Tibial nerve (tissue), 4 donors: ENCODE measurements around the gene ZNF777.

Source experiments
- EP300 ChIP-seq, 2 donors: sonication (generic); formaldehyde crosslinking; IDR thresholded peaks; one replicate each; pipeline ENCODE4 v1.6.1; 2017; ENCODE audit warnings: antibody characterized with exemption in 2 of 2, mild to moderate bottlenecking in 1 of 2
- POLR2A ChIP-seq, 2 donors: fragments of 450-650 bp; IDR thresholded peaks; one replicate each; pipeline ENCODE4 v1.6.1; 2017; ENCODE audit warnings: antibody characterized with exemption in 2 of 2, mild to moderate bottlenecking in 2 of 2, moderate library complexity in 2 of 2
- TF ChIP-seq, protein P1 (sequence below), 5 experiments: fragments of 200-600 bp in 3 of 5; fragments of 450-650 bp in 2 of 5; sonication (generic) in 3 of 5; IDR thresholded peaks; one replicate each; pipeline ENCODE4 v1.5.1; 2016 to 2019; ENCODE audit warnings: antibody characterized with exemption in 5 of 5, mild to moderate bottlenecking in 3 of 5, moderate library complexity in 2 of 5

DNA sequence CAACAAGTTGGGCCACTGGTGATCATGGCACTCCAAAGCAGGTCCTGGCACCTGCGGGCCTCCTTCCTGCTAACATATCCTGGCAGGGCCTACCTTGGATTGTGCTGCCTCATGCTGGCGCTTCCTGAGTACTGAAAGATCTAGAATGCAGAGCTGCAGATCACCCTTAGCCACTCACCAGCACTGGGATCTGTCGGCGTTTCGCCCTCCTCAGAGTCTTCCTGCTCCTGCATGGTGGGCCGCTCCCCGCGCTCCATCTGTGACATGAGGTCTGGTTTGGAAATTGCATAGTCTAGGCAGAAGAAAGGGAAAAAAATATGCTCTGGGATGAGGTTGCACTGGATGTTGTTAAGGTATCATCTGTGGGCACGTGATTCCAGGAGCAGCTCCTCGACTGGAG is 10.0 kb downstream of the ZNF777 start:
- TF ChIP-seq, protein P1, sequence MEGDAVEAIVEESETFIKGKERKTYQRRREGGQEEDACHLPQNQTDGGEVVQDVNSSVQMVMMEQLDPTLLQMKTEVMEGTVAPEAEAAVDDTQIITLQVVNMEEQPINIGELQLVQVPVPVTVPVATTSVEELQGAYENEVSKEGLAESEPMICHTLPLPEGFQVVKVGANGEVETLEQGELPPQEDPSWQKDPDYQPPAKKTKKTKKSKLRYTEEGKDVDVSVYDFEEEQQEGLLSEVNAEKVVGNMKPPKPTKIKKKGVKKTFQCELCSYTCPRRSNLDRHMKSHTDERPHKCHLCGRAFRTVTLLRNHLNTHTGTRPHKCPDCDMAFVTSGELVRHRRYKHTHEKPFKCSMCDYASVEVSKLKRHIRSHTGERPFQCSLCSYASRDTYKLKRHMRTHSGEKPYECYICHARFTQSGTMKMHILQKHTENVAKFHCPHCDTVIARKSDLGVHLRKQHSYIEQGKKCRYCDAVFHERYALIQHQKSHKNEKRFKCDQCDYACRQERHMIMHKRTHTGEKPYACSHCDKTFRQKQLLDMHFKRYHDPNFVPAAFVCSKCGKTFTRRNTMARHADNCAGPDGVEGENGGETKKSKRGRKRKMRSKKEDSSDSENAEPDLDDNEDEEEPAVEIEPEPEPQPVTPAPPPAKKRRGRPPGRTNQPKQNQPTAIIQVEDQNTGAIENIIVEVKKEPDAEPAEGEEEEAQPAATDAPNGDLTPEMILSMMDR (IDR thresholded peaks at IDR 0.05), result no peak
- no peak for TF ChIP-seq POLR2A (IDR thresholded peaks at IDR 0.05)
- no peak for TF ChIP-seq EP300 (IDR thresholded peaks at IDR 0.05)
